A549 treated with CORT108297 at 1 μM for 4 hours (cell line): Measurements from ENCODE around the gene PPP1R15A. TPM values are rescaled to one million over a fixed set of nuclear protein-coding genes. Genes with fewer than 3 reads are reported as not detected.

ENCODE experiments used
- total RNA-seq: library from RNA; stranded (reverse); fragments of 200-300 nt; extraction: Qiagen RNA extraction; gene quantifications from 5 replicates; pipeline ENCODE4 v1.2.3, GENCODE V29; 2022

Gene PPP1R15A
- total RNA-seq = 82.7 to 145 TPM (median 110 TPM) in 5 replicates

GRCh38 chr19:48872182-48872883, at the start of gene PPP1R15A:
PPP1R15A (plus strand) TSS chr19:48872421; CDS start chr19:48873234, 813 bp downstream.

GRCh38 chr19:48836089-48837017, 35.9 kb upstream of the PPP1R15A start, which contains the start of gene HSD17B14:
HSD17B14 (minus strand) TSS chr19:48836491; CDS start chr19:48836411, 80 bp downstream.

GRCh38 chr19:48868114-48868886, 3.9 kb upstream of the PPP1R15A start, which contains the start of gene PLEKHA4:
PLEKHA4 (minus strand) TSS chr19:48868617; CDS start chr19:48867620, 997 bp downstream.

GRCh38 chr19:48899781-48900476, 27.7 kb downstream of the PPP1R15A start, which contains the start of gene NUCB1:
NUCB1 (plus strand) TSS chr19:48900312; CDS start chr19:48900797, 485 bp downstream.

Other genes with a start within 250 kb of the PPP1R15A start
- 1.8 to 2.8 TPM (median 2.6 TPM) in 5 replicates for gene DBP, start 235.0 kb upstream of the PPP1R15A start, total RNA-seq
- 9.4 to 11.1 TPM (median 11.0 TPM) in 5 replicates for gene CA11, start 226.2 kb upstream of the PPP1R15A start, total RNA-seq
- 0.17 to 0.30 TPM (median 0.28 TPM) in 4 of 5 replicates, not detected in the other for gene NTN5, start 199.4 kb upstream of the PPP1R15A start, total RNA-seq
- not detected in 5 replicates for gene FUT2, start 176.4 kb upstream of the PPP1R15A start, total RNA-seq
- gene MAMSTR, start 152.7 kb upstream of the PPP1R15A start, total RNA-seq = 0.47 to 0.76 TPM (median 0.61 TPM) in 5 replicates
- gene RASIP1, start 131.8 kb upstream of the PPP1R15A start, total RNA-seq = 0.32 to 0.65 TPM (median 0.57 TPM) in 5 replicates
- gene IZUMO1, start 125.5 kb upstream of the PPP1R15A start, total RNA-seq = not detected in 5 replicates
- gene FUT1, start 119.8 kb upstream of the PPP1R15A start, total RNA-seq = 0.05 to 0.14 TPM (median 0.06 TPM) in 5 replicates
- gene FGF21, start 116.9 kb upstream of the PPP1R15A start, total RNA-seq = not detected in 5 replicates
- 52.3 to 64.2 TPM (median 60.2 TPM) in 5 replicates for gene BCAT2, start 61.4 kb upstream of the PPP1R15A start, total RNA-seq
- 12.0 to 18.1 TPM (median 15.2 TPM) in 5 replicates for gene HSD17B14, start 35.9 kb upstream of the PPP1R15A start, total RNA-seq
- gene PLEKHA4, start 3.8 kb upstream of the PPP1R15A start, total RNA-seq = 1.7 to 2.3 TPM (median 1.9 TPM) in 5 replicates
- gene TULP2, start 26.3 kb downstream of the PPP1R15A start, total RNA-seq = not detected in 5 replicates
- gene NUCB1, start 27.9 kb downstream of the PPP1R15A start, total RNA-seq = 199 to 226 TPM (median 220 TPM) in 5 replicates
- 1.3 to 1.7 TPM (median 1.5 TPM) in 5 replicates for gene DHDH, start 61.3 kb downstream of the PPP1R15A start, total RNA-seq
- 293 to 394 TPM (median 360 TPM) in 5 replicates for gene BAX, start 82.5 kb downstream of the PPP1R15A start, total RNA-seq
- gene FTL, start 92.9 kb downstream of the PPP1R15A start, total RNA-seq = 17,379 to 25,407 TPM (median 19,575 TPM) in 5 replicates
- 19.0 to 21.9 TPM (median 19.6 TPM) in 5 replicates for gene GYS1, start 120.9 kb downstream of the PPP1R15A start, total RNA-seq
- 223 to 246 TPM (median 237 TPM) in 5 replicates for gene RUVBL2, start 121.5 kb downstream of the PPP1R15A start, total RNA-seq
- not detected in 5 replicates for gene LHB, start 144.7 kb downstream of the PPP1R15A start, total RNA-seq
- 0.20 to 0.42 TPM in 2 of 5 replicates, not detected in the others for gene CGB3, start 151.9 kb downstream of the PPP1R15A start, total RNA-seq
- 0.33 to 0.71 TPM (median 0.35 TPM) in 4 of 5 replicates, not detected in the other for gene CGB2, start 159.5 kb downstream of the PPP1R15A start, total RNA-seq
- gene CGB1, start 164.5 kb downstream of the PPP1R15A start, total RNA-seq = 0.13 to 1.3 TPM (median 0.20 TPM) in 3 of 5 replicates, not detected in the others
- gene CGB5, start 171.4 kb downstream of the PPP1R15A start, total RNA-seq = 0.60 to 1.9 TPM (median 0.88 TPM) in 5 replicates
- 2.9 to 5.0 TPM (median 4.8 TPM) in 5 replicates for gene CGB8, start 176.7 kb downstream of the PPP1R15A start, total RNA-seq
- 0.40 to 0.86 TPM (median 0.59 TPM) in 5 replicates for gene CGB7, start 185.3 kb downstream of the PPP1R15A start, total RNA-seq
- 0.46 to 0.58 TPM (median 0.51 TPM) in 5 replicates for gene NTF4, start 192.4 kb downstream of the PPP1R15A start, total RNA-seq
- gene KCNA7, start 200.3 kb downstream of the PPP1R15A start, total RNA-seq = 0.02 TPM in 1 of 5 replicates, not detected in the others
- gene SNRNP70, start 213.0 kb downstream of the PPP1R15A start, total RNA-seq = 298 to 347 TPM (median 346 TPM) in 5 replicates
- gene LIN7B, start 241.9 kb downstream of the PPP1R15A start, total RNA-seq = 3.8 to 8.2 TPM (median 6.6 TPM) in 5 replicates
- 1.1 to 2.3 TPM (median 1.9 TPM) in 5 replicates for gene C19orf73, start 246.7 kb downstream of the PPP1R15A start, total RNA-seq
- 5.9 to 8.9 TPM (median 8.8 TPM) in 5 replicates for gene PPFIA3, start 247.1 kb downstream of the PPP1R15A start, total RNA-seq